ENCODE measurements around the gene TUBE1. TPM values are rescaled to one million over a fixed set of nuclear protein-coding genes. Genes with fewer than 3 reads are reported as not detected.
"Not testable (repeated sequence)": the region's sequence is repeated elsewhere in the genome, so short reads cannot be mapped to it uniquely, and the experiment has no call there.

The TUBE1 gene
- total RNA-seq, 1 experiment from 2014 or later, result 84.5 TPM

DNA sequence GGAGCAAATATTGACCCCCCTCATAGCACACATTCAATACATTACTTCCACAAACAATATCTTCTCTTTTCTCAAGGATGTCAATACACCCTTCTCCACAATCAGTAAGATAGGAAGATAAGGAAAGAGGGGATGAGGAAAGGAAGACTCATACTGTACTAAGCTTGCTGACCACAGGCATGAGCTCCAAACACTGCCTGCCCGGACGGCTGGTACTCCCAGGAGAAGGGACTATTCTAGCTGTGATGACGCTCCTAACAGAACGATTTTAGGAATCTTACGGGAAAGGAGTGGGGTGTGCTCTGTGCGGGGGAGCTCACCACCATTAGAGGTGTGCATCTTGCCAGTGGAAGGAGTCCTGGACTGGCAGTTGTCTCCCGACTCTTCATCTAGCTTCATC lies 37.3 kb downstream of the TUBE1 start:
- Histone ChIP-seq H3K4me3 (no peak overlapping the region), H3K27me3 (no peaks in the 10 kb centered on the region), H3K4me1 (peaks cover 4% of the 10 kb centered on the region; the same call in 1 of the 2 replicates), H3K36me3 (no peaks in the 10 kb centered on the region), H3K9me3 (replicated peaks) (no peaks in the 10 kb centered on the region), H3K27ac (no peak overlapping the region)
- DNase-seq, result no peak

DNA sequence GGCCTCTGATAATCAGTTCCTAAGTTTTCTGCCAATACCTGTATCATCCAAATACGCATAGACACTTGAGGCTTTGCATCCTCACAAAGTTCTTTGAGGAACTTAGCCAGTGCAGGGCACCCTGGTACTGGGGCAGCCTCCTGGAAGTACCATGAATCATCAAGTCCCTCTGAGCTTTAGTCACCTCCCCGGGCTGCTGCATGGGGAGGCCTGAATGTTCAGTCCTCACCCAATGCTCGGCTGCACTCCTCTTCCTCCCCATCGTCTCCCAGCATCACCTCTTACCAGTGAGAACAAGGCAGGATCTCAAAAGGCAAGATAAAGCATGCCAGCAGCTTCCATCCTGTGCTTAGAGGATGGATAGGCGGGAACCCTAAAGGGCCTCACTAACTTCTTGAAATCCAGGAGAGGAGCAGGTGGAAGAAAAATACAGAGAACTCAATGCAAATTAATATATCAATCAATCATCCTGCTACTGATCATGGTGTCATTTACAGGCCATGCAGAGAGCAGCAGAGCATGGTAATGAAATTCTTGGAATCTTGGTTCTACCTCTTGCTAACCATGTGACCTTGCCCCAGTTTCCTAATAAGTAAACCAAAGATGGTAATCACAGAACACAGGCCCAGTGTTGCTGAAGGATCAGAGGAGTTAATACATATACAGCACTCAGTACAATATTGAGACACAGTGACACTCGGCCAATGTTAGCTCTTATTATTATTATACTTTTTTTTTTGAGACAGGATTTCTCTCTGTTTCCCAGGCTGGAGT lies 38.1 kb downstream of the TUBE1 start:
- Histone ChIP-seq H3K36me3 (no peaks in the 10 kb centered on the region), H3K4me1 (peaks cover 9% of the 10 kb centered on the region; the same call in 1 of the 2 replicates), H3K27me3 (no peaks in the 10 kb centered on the region), H3K27ac (no peak overlapping the region), H3K9me3 (replicated peaks) (no peaks in the 10 kb centered on the region), H3K4me3 (no peak overlapping the region)
- no peak for DNase-seq

- not testable (repeated sequence) for DNase-seq; H3K27me3 ChIP-seq; H3K36me3 ChIP-seq; H3K4me3 ChIP-seq; H3K27ac ChIP-seq; H3K9me3 ChIP-seq (replicated peaks)
- peaks cover 13% of the 10 kb centered on the region; the same call in 1 of the 2 replicates for H3K4me1 ChIP-seq
Observed at GRCh38 chr6:112047523-112047922, 39.8 kb downstream of the TUBE1 start.

DNA sequence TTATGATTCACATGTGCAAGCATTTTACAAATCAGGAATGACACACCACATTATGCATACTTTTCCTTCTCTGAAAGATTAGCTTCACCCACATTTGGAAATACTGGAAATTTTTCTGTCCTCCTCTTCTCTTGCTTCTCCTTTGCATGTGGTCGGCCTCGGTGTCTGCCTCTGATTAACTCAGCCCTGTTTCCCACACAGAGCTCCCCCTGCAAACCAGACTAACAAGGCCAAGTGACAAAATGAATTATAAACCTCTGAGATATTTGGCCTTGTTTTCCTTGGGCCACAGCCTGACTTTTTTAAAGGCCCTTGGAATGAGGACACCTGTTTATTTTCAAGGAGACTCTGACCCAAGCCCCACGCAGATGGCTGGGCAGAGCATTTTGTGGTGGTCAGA lies 42.4 kb downstream of the TUBE1 start:
- no peaks in the 10 kb centered on the region for H3K36me3 ChIP-seq
- peak in 1 of 2 experiments; percentile 26 for DNase-seq
- H3K4me1 ChIP-seq, result peaks cover 13% of the 10 kb centered on the region; the same call in 1 of the 2 replicates
- no peak overlapping the region for H3K4me3 ChIP-seq
- peak overlapping the region; percentile 9; the same call in 1 of the 2 replicates for H3K27ac ChIP-seq
- H3K27me3 ChIP-seq, result no peaks in the 10 kb centered on the region
- H3K9me3 ChIP-seq (replicated peaks), result no peaks in the 10 kb centered on the region

- peaks cover 13% of the 10 kb centered on the region; the same call in 1 of the 2 replicates for H3K4me1 ChIP-seq
- no peak overlapping the region for H3K4me3 ChIP-seq
- no peaks in the 10 kb centered on the region for H3K9me3 ChIP-seq (replicated peaks)
- no peaks in the 10 kb centered on the region for H3K27me3 ChIP-seq
- H3K36me3 ChIP-seq, result no peaks in the 10 kb centered on the region
- peak overlapping the region; percentile 9; the same call in 1 of the 2 replicates for H3K27ac ChIP-seq
- no peak for DNase-seq
Observed at GRCh38 chr6:112044196-112044595, 43.1 kb downstream of the TUBE1 start.

DNA sequence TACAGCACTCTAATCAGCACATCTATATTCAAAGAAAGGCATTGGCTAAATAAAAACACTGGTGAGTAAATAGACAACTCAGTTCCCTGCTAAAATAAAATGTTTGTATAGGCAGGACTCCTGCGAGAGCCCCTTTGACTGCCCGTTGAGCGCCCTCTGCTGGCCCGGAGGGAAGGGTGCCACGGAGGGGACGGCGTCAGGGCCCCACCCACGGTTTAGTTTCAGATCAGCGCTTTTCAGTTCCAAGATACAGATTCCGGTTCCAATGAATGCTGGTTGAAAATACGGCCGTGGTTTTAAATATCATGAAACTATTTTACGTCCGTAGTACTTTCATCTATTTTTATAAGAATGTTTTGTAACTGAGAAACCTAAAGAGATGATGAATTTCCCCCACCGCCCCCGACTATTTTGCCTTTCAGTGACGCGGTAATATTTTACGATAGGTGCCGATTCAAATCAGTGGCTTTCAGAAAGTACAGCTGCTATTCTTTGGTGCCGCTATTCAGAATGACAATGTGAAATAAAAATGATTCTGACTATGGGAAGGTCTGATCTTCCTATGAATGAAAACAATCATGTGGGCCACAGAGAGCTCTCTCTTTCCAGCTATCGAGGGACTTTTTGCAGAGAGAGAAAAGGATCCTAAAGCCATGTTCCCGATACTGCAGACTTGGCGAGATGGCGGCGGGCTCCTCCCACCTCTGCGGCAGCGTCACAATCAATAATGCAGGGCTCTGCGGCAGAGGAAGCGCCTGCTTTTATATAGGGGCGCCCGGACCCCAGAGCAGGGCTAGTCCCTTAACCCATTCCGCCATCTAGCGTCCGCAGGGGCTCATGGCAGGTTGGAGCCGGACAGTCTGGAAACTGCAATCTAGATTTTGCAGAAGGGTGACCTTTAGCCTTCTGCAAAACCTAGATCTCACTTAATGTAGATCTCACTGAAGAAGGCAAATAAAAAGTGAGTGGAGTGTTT lies 44.0 kb downstream of the TUBE1 start:
- peak; percentile 95 to 97 for DNase-seq
- Histone ChIP-seq H3K4me1 (peaks cover 15% of the 10 kb centered on the region; the same call in 1 of the 2 replicates), H3K9me3 (replicated peaks) (no peaks in the 10 kb centered on the region), H3K4me3 (peak overlapping the region; percentile 67), H3K27ac (peak overlapping the region; percentile 75), H3K36me3 (no peaks in the 10 kb centered on the region), H3K27me3 (no peaks in the 10 kb centered on the region)

DNA sequence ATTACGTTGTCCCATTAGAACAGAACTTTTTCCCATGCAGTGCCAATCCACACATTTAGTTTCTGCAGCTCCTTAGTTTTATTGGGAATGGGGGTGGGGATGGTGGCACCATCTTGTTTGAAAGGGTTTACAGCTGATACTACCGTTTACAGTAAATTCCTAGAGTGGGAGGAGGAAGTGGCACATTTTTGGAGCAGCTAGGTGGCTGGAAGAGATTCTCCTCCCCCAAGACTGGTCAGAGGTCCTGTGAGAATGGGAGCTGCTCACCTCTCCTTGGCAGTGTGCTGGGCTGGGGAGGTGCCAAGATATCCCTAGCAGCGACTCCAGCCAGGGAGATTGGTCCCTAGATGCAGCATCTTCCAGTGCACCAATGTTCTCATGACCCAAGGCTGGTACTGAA lies 45.7 kb downstream of the TUBE1 start:
- no peak overlapping the region for H3K4me3 ChIP-seq
- H3K36me3 ChIP-seq, result no peaks in the 10 kb centered on the region
- no peaks in the 10 kb centered on the region for H3K9me3 ChIP-seq (replicated peaks)
- no peaks in the 10 kb centered on the region for H3K27me3 ChIP-seq
- no peak for DNase-seq
- H3K27ac ChIP-seq, result no peak overlapping the region
- peaks cover 19% of the 10 kb centered on the region for H3K4me1 ChIP-seq

GRCh38 chr6:112040956-112041355 lies 46.3 kb downstream of the TUBE1 start:
- H3K4me1 ChIP-seq, result peaks cover 19% of the 10 kb centered on the region
- H3K36me3 ChIP-seq, result no peaks in the 10 kb centered on the region
- H3K27me3 ChIP-seq, result no peaks in the 10 kb centered on the region
- no peak overlapping the region for H3K27ac ChIP-seq
- H3K9me3 ChIP-seq (replicated peaks), result no peaks in the 10 kb centered on the region
- DNase-seq, result no peak
- H3K4me3 ChIP-seq, result no peak overlapping the region

GRCh38 chr6:112039431-112039770 lies 47.9 kb downstream of the TUBE1 start:
- H3K4me1 ChIP-seq, result peaks cover 12% of the 10 kb centered on the region
- H3K4me3 ChIP-seq, result no peak overlapping the region
- no peak overlapping the region for H3K27ac ChIP-seq
- H3K36me3 ChIP-seq, result no peaks in the 10 kb centered on the region
- H3K27me3 ChIP-seq, result no peaks in the 10 kb centered on the region
- DNase-seq, result no peak
- H3K9me3 ChIP-seq (replicated peaks), result no peaks in the 10 kb centered on the region

GRCh38 chr6:112038756-112039430 lies 48.4 kb downstream of the TUBE1 start:
- Histone ChIP-seq H3K4me1 (peaks cover 7% of the 10 kb centered on the region), H3K9me3 (replicated peaks) (no peaks in the 10 kb centered on the region), H3K27me3 (no peaks in the 10 kb centered on the region), H3K36me3 (no peaks in the 10 kb centered on the region), H3K27ac (no peak overlapping the region; the same call in 1 of the 2 replicates), H3K4me3 (no peak overlapping the region)
- no peak for DNase-seq

GRCh38 chr6:112038268-112038667 lies 49.0 kb downstream of the TUBE1 start:
- Histone ChIP-seq H3K27ac (no peak overlapping the region; the same call in 1 of the 2 replicates), H3K4me1 (peaks cover 6% of the 10 kb centered on the region), H3K27me3 (no peaks in the 10 kb centered on the region), H3K36me3 (no peaks in the 10 kb centered on the region), H3K4me3 (no peak overlapping the region), H3K9me3 (replicated peaks) (no peaks in the 10 kb centered on the region)
- no peak for DNase-seq

- peak; percentile 58 to 66 for DNase-seq
- no peak overlapping the region; the same call in 1 of the 2 replicates for H3K27ac ChIP-seq
- peaks cover 6% of the 10 kb centered on the region for H3K4me1 ChIP-seq
- no peaks in the 10 kb centered on the region for H3K9me3 ChIP-seq (replicated peaks)
- H3K4me3 ChIP-seq, result no peak overlapping the region
- no peaks in the 10 kb centered on the region for H3K27me3 ChIP-seq
- H3K36me3 ChIP-seq, result no peaks in the 10 kb centered on the region
Observed at GRCh38 chr6:112037783-112038216, 49.5 kb downstream of the TUBE1 start.

- Histone ChIP-seq H3K4me1 (peaks cover 15% of the 10 kb centered on the region), H3K27me3 (no peaks in the 10 kb centered on the region)
Observed at GRCh38 chr6:112036088-112036637, 51.1 kb downstream of the TUBE1 start.

GRCh38 chr6:112034616-112034995 lies 52.7 kb downstream of the TUBE1 start:
- H3K36me3 ChIP-seq, result no peaks in the 10 kb centered on the region
- H3K4me3 ChIP-seq, result no peak overlapping the region
- H3K9me3 ChIP-seq (replicated peaks), result no peaks in the 10 kb centered on the region
- no peaks in the 10 kb centered on the region for H3K27me3 ChIP-seq
- DNase-seq, result no peak
- peaks cover 15% of the 10 kb centered on the region for H3K4me1 ChIP-seq
- no peak overlapping the region for H3K27ac ChIP-seq

More at GRCh38 chr6:112036088-112036637, 51.1 kb downstream of the TUBE1 start:
- no peak for DNase-seq
- Histone ChIP-seq H3K4me3 (no peak overlapping the region), H3K36me3 (no peaks in the 10 kb centered on the region), H3K27ac (no peak overlapping the region), H3K9me3 (replicated peaks) (no peaks in the 10 kb centered on the region)
